Non-pigmented ciliary epithelial cell (primary cell): ENCODE measurements around the gene CCDC6.
A peak's percentile ranks its signal among the peaks of the same experiment; 100 is the strongest.
"Not testable (repeated sequence)": the region's sequence is repeated elsewhere in the genome, so short reads cannot be mapped to it uniquely, and the experiment has no call there.

Experiments used
- DNase-seq: peaks from one replicate; pipeline ENCODE4 v3.0.0-alpha.2; 2010; ENCODE audit warnings: low read depth

CCDC6 gene

DNA sequence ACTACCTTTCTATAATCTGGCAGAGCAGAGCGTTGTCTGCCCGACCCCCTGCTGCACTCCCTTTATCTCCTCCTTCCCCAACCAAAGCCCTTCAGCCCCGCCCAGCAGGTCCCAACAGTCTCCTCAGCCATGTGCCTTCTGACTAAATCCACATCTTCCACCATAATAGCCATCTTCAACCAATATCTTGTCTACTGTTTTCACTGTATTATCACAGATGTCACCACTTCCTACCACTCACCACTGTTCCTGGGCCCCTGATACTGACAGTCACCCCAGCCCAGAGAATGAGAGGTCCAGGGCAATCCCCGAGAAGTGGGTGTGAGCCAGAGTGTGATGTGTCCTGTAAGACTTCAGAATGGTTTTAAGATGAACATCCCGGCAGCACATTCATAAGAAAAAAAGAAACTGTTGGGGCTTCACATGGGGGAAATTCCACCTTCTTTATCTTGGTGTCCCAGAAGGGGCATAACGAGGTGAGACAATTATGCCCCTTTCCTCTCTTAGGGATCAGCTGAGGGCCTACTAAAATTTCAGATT lies 25.3 kb downstream of the CCDC6 start:
- DNase-seq, result no peak

DNA sequence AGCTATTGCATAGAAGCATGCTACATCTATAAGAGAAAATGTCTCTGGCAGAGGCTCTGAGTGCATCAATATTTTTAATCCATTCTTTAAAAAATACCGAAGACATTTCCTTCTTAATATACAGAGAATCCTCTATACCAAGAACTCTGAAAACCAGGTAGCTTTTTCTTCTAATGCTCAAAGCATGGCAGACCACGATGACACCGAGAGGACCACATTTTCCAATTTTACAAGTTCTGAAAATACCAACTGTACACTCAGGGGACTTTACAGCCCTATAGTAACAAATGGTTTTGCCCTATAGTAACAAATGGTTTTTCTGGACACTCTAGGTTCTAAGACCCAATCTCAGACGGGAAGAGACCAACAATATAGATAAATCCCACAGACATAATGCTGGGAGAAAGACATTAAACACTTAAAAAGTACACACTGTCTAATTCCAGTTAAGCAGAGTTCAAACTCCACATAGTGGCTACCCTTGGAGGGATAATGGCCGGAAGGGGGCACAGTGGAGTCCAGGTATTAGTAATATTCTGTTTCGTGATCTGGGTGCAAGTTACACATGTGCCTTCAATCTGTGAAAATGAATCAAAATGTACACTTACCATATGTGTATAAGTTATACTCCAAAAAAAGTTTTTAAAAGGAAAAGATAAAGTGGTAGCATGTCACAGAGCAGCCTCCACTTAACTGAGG lies 26.2 kb downstream of the CCDC6 start:
- no peak for DNase-seq

DNA sequence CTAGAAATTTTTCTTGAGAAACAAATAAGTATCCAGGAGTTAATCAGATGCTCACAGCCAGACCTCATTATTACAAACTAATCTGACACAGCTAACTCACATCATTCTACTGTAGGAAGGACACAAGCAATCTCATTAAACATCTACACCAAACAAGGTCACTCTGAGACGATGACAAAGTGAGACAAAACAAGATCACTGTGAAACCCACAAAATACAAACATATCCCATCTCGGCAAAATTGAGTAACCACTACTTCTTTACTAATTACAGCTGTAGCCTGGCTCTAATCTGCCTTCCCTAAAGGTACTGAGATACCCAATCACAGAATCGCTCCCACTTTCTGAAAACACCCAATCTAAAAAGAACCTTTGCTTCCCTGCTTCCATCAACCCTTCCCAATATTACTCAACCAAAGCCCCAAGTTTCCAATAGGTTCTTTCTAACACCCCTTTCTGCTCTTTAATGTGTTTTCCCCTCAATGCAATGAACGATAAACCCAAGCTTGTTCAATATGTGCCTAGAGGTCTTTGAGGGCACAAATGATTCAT lies 26.9 kb downstream of the CCDC6 start:
- no peak for DNase-seq

DNA sequence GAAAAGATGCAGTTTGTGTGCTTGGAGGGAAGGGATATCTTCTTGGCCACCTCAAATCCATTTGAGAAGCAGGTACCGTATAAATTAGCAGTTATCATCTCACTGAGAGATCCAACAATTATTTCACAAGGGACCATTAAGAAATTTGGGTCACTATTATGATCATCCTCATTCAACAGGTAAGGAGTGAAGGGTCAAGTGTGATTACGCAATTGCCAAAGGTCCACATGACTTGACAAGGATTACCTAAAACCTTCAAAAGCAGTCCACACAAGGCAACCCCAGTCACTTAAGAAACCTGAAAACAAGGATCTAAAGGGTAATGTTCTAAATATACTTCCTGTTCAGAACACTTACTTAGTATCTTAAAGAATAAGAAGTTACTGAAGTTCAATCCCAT lies 27.4 kb downstream of the CCDC6 start:
- DNase-seq, result no peak

DNA sequence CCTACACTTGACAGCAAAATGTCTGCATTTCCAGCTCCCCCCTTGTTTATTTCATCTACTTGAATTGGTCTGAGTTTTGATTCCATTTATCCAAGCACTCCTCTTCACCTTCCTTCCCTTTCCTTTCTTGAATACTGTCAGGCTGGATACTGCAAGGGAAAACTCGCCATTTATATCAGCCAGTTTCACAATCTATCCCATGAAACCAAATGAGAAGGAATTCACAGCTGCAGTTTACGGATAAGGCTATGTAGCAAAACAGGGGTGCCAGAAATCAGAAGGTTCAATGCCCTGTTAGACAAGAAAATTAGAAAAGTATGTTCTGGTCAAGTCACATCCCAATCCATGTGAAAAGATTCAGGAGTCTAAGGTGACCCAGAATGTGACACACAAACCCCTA lies 28.1 kb downstream of the CCDC6 start:
- no peak for DNase-seq

DNA sequence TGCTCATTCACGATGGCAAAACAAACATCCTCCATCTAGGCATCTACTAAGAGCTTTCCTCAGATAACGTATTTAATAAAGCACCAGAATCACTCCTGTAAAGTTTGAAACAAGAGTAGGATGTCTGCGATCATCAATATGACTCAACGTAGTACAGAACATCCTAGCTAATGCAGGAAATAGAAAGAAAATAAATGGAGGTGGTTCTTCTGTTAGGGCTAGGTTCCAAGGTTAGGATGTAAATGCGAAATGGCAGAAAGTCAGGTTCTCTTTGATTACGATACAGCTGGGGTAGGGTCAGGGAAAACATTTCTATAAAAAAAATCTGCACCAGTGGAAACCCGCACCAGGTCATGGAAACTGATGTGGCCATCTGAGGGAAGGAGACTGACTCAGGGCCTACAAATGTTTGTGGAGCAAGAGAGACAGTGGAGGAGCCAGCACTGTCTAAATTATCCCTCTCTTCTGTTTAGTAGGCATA lies 29.1 kb downstream of the CCDC6 start:
- DNase-seq, result no peak

DNA sequence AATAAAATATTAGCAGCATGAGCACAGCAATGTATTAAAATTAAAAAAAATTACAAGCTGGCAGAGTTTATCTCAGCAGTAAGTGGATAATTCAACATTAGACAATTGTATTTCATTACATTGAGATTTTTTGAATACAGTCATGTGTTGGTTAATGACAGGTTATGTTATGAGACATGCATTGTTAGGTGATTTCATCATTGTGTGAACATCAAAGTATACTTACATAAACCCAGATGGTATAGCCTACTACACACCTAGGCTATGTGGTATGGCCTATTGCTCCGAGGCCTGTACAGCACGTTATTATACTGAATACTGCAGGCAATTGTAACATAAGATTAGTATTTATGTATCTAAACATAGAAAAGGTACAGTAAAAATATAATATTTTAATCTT lies 29.7 kb downstream of the CCDC6 start:
- no peak for DNase-seq

DNA sequence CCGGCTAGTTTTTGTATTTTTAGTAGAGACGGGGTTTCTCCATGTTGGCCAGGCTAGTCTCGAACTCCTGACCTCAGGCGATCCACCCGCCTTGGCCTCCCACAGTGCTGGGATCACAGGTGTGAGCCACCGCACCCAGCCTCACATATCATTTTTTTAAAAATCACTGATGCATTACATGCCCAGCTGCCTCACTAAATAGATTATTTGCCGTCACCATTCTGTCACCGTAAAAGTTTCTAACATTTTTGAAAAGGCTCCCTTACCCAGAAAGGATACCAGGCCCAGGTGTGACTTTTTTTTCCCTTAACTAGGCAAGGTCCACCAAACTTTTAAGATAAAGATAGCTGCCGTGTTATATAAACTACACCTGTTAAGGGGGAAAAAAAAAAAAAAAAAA lies 30.1 kb downstream of the CCDC6 start:
- DNase-seq, result not testable (repeated sequence)

DNA sequence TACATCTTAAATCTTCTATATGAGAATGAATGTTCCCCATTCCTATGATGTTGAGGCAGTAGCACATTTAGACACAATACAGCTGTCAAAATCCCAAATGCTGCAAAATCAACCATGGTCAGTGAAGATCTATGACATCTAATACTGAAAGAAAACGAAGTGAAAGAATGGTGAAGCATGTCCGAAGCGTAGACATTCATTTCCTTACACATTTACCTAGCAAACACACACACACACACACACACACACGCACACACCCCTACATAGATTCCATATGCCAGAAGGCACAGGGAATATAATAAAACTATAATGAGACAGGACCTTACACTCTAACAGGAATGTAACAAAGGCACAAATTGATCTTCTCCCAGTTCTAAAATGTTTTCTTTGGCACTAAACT lies 32.5 kb downstream of the CCDC6 start:
- DNase-seq, result no peak

DNA sequence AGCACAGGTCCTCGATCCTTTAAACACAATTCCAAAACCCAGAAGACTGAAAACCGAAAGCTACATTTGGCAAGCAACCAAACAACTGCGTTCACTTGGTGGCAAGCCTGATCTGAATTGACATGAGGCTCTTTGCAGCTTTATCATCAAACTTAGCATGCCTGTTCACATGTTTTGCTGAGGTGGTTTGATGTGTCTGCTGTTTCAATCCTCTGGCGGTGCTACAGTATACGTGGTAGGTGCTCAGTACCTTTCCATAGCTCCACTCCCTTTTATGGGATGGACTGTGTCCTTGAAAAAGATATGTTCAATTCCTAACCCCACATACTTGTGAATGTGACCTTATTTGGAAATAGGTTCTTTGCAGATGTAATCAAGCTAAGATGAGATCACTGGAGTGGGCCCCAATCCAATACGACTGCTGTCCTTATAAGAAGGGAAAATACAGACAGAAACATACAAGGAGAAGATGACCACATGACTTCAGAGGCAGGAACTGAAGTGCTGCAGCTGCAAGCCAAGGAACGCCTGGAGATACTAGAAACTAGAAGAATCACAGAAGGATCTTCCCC lies 33.4 kb downstream of the CCDC6 start:
- DNase-seq, result peak; percentile 90

DNA sequence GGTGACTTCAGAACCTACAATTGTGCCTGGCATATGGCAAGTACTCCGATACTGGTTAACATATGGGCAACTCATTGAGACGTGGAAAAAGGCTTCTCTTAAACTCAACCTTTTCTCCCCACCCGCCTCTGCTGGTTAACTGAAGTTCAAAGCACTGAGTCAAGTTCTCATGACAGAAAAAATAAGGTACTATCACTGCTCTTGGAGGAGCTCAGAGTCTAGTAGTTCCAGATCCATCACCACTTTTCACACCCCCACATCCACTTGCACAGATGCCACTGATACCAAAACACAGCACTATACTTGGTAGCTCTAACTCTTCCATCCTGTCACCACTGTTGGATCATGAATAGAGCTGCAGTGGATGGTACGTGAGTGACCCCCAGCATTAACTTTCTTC lies 36.2 kb downstream of the CCDC6 start:
- no peak for DNase-seq

DNA sequence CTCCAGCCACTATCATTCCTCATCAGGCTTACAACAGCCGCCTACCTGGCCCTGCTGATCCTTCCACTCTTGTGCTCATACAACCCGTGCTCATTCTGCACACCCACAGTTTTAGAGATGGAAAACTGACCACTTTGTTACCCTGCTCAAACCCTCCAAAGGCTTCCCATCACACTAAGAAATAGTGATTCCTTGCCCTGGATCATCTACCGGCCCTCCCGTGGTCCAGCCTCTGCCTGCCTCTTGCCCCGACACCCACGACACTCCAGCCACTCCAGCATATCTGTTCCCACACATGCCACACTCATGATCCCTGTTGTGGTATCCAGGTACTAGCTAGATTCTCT lies 36.8 kb downstream of the CCDC6 start:
- no peak for DNase-seq

DNA sequence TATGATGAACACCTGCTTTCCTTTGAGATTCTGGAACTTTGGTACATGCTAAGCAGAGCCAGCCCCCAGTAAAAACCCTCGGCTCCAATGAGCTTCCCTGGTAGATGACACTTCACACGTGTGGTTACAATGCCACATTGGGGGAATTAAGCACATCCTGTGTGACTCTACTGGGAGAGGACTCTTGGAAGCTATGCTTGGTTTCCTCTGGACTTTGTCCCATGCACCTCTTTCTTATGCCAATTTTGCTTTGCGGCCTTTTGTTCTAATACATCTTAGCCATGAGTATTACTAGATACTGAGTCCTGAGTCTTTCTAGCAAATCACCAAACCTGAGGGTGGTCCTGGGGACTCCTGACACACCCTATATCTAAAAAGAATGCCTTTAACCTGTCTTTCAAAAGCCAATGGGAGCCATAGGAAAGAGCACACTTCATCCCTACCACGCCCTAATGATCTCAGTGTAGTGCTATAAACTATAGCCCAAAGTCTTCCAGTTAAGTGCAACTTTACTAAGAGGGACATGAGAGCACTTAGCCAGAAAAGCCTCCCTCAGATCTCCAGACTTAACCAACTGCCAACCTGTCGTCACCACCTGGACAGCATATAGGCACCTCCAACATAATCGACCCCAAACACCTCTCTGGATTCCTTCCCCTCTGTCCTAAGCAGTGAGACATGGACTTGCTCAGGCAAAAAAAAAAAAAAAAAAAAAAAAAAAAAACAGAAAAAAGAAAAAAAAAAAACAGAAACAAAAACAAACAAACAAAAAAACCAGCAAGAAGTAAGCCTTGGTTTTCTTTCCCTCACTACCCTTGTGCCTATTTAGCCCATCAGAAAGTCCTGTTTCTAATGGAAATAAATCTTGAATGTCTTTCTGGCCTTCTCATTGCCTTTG lies 37.4 kb downstream of the CCDC6 start:
- DNase-seq, result no peak

DNA sequence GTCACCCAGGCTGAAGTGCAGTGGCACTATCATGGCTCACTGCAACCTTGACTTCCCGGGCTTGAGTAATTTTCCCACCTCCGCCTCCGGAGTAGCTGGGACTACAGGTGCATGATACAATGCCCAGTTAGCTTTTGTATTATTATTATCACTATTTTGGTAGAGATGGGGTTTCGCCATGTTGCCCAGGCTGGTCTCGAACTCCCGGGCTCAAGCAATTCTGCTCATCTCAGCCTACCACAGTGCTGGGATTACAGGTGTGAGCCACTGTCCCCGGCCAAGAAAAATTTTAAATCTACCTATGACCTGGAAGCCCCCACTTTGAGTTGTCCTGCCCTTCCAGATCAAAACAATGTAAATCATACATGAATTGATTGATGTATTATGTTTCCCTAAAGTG lies 38.8 kb downstream of the CCDC6 start:
- DNase-seq, result no peak

DNA sequence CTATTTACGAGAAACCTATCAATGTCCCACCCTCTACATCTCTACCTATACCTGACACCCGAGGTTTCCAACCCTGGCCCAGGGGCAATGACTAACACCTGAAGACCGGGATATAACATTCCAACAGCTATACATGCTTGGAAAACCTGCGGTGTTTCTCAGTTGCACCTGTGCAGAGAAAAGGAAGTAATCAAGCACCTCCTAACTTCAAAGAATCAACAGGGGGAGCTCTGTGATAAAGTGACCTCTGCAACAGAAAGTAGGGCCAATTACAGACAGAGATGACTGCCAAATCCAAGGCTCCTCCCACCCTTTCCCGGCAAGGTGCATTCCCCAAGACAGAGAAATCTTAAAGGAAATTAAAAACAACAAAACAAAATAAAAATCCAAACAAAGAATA lies 41.3 kb downstream of the CCDC6 start:
- DNase-seq, result no peak

DNA sequence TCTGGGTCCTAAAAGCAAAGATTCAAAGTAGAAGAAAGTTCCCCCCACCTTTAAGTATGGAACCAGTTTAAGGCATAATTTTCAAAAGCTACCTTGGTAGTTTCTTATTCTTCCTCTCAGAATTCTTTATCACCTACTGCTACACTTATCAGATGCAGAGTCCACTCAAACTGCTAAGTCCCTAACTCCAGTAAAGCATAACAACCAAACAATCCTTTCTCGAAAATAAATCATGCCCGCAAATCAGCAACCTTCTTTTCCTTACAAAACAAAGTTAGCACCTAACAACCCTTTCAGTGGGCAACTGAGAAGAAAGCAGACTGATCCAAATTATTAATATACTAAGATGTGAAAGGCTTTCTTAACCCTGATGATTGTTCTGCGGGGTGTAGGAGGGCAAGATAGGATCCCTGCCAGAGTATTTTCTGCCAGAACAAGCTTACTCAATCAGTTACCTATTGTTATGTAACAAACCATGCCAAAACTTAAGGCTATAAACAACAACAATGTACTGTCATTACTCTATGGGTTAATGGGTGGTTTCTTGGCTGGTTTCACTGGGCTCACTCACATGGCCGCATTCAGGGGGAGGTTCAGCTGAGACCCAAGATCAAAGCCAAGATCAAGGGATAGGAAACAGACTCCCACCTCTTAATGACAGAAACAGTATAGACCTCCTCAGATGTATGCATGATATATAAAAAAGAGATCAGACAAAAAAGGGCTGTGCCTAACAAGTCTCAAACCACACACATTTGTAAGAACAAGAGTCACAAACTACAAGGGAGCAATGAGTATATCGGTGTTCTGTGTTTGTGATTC lies 42.0 kb downstream of the CCDC6 start:
- DNase-seq, result no peak

DNA sequence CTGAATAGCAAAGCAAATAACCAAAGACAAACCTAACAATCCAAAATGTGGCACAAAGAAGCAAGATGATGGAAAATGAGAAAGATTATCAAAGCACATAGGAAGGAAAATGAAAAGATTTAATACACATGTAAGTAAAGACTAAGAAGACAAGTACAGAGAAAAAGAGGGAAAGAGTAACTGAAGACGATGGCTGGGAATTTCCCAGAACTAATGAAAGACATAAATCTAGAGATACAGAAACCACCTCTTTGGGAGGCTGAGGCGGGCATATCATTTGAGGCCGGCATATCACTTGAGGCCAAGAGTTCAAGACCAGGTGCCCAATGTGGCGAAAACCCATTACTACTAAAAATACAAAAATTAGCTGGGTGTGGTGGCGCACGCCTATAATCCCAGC lies 46.8 kb downstream of the CCDC6 start:
- no peak for DNase-seq

DNA sequence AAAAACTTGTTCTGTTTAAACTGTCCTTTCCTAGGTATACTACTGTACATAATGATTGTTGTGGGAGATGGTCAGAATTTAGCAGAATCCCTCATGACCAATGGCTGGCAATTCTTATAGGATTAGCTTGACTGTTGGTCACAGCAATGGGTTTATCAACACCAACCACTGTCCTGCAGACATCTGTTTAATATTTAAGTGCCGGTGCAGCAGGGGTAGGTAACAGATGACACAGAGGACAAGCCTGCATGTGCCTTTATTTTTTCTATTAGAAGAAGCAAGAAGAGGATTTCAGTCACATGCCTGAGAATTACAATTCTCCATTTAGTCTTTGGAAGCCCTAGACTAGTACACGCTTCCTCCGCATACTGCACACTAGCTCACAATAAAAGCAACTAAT lies 48.4 kb downstream of the CCDC6 start:
- no peak for DNase-seq

DNA sequence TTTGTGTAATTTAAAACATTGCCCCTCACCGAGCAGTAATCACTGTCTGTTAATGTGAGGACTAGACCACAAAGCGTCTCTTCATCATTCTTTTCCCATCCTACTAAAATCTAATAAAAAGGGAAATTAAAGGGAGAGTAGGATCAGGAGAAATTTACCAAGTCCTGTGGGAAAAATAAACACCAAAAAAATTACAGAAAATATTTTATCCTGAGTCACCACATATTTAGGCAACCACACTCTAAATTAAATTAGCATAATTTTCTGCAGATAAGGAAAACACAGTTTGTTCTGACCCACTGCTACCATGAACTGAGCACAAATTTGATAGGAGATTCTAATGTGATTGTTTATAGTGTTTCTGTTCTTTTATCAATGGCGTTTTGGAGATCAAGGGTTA lies 49.3 kb downstream of the CCDC6 start:
- DNase-seq, result no peak

DNA sequence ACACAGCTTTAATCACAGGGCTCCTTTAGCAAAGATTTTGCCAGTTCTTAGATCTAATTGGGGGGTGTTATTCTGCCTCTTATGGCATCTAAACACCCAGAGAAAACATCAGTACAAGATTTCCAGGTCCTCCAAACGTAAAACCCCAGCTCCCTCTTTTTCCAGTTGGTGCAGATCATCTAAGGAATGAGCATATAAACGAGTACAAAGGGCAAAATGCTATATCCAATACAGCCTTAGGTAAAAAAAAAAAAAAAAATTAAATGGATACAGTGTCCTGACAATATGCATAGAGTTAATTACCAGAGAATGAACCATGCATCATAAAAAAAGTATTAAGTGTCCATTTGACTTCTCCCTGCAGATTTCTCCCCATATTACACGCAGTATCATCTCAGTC lies 50.3 kb downstream of the CCDC6 start:
- DNase-seq, result no peak

DNA sequence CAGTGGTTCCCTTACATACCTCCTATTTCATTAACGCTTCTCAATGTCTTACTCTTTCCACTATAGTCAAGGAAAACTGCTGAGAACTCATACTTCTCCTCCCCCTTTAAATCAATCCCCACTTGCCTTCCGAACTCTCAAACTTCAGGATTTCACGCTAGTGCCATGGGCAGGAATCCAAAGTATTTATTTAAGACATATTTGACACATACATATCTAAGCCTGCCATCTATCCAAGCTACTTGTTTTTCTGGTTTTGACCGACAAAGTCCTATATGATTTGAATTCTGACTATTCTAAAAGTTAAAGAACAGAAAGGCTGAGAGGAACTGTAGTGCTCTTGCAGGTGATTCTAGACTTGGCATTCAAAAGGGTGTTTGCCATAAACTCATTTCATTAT lies 51.8 kb downstream of the CCDC6 start:
- DNase-seq, result no peak

DNA sequence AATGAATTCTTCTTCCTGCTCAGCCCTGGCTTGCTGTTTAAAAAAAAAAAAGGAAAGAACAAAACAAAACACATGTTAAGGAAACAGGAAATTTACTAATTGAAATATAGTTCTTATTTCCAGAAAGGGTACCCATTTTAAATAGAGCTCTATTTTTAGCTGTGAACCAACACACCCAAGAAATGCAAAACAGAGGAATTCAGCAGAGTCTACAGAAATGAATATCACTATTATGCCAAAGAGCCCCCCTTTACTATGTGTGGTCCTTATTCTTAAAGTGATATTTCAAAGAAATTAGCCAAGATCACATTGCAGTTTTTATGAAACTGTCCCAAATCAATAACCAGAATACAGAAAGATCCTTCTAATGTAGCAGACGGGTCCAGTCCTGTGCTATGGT lies 53.7 kb downstream of the CCDC6 start:
- DNase-seq, result no peak
